HUES64 (cell line): ENCODE data around the gene SLC2A14.
A peak's percentile ranks its signal among the peaks of the same experiment; 100 is the strongest.
"Not testable (repeated sequence)": the region's sequence is repeated elsewhere in the genome, so short reads cannot be mapped to it uniquely, and the experiment has no call there.

Experiments used
- H3K27ac ChIP-seq: 2 replicates; pipeline ENCODE4 v1.7.0; 2013; ENCODE audit warnings: low read depth, low read length, inconsistent platforms
- H3K27me3 ChIP-seq: 2 replicates; pipeline ENCODE4 v1.6.1; 2013; ENCODE audit warnings: mild to moderate bottlenecking, low read length; ENCODE audit not compliant: insufficient read depth
- H3K36me3 ChIP-seq: 2 replicates; pipeline ENCODE4 v1.6.1; 2013; ENCODE audit warnings: mild to moderate bottlenecking, low read length; ENCODE audit not compliant: insufficient read depth
- H3K4me1 ChIP-seq: 2 replicates; pipeline ENCODE4 v1.6.1; 2013; ENCODE audit warnings: mild to moderate bottlenecking, low read length, moderate library complexity; ENCODE audit not compliant: insufficient read depth
- H3K4me3 ChIP-seq: 2 replicates; pipeline ENCODE4 v1.5.1; 2013; ENCODE audit warnings: mild to moderate bottlenecking, low read length, moderate library complexity
- H3K9ac ChIP-seq: 2 replicates; pipeline ENCODE4 v1.6.1; 2013; ENCODE audit warnings: mild to moderate bottlenecking, low read depth, low read length
- H3K9me3 ChIP-seq: 2 replicates; pipeline ENCODE4 v1.6.1; 2013; ENCODE audit warnings: low read depth, low read length; ENCODE audit not compliant: insufficient read depth
- WGBS: fragments of 150-250, 120-280 bp; methylation state at CpG from one replicate; pipeline ENCODE4 v1.1.7; 2013; ENCODE audit warnings: missing lambda C conversion rate; 5-methylcytosine and 5-hydroxymethylcytosine counted together

SLC2A14 gene

GRCh38 chr12:7847226-7848097, 25.3 kb downstream of the SLC2A14 start:
- WGBS, result 64% methylated on average over 2 of the region's 4 CpGs
- not testable (repeated sequence) for H3K9me3 ChIP-seq, H3K4me3 ChIP-seq, H3K27me3 ChIP-seq, H3K36me3 ChIP-seq
- H3K27ac ChIP-seq, result peak overlapping the region; percentile 72
- H3K4me1 ChIP-seq, result peaks cover 37% of the 10 kb centered on the region
- 0 out of 2 replicates have a peak overlapping the region, but pooled peaks have one; percentile 8 for H3K9ac ChIP-seq

GRCh38 chr12:7844116-7844515, 28.6 kb downstream of the SLC2A14 start:
- WGBS, result 89% methylated on average over 4 of the region's 5 CpGs
- Histone ChIP-seq H3K9me3 (no peaks in the 10 kb centered on the region), H3K27ac (no peak overlapping the region), H3K4me3 (no peak overlapping the region), H3K9ac (no peak overlapping the region), H3K4me1 (peaks cover 21% of the 10 kb centered on the region), H3K36me3 (no peaks in the 10 kb centered on the region), H3K27me3 (no peaks in the 10 kb centered on the region)

- H3K9ac ChIP-seq, H3K4me3 ChIP-seq, H3K27ac ChIP-seq, H3K27me3 ChIP-seq, H3K36me3 ChIP-seq, H3K9me3 ChIP-seq: not testable (repeated sequence)
- peaks cover 21% of the 10 kb centered on the region for H3K4me1 ChIP-seq
- WGBS, result no CpG with 5 or more reads among the region's 9 CpGs
Measured at GRCh38 chr12:7843583-7843982, 29.1 kb downstream of the SLC2A14 start.

- not testable (repeated sequence) for H3K9ac ChIP-seq, H3K27me3 ChIP-seq, H3K36me3 ChIP-seq, H3K27ac ChIP-seq, H3K4me3 ChIP-seq, H3K9me3 ChIP-seq
- H3K4me1 ChIP-seq, result peaks cover 20% of the 10 kb centered on the region
- 20% methylated on average over 3 of the region's 8 CpGs for WGBS
Measured at GRCh38 chr12:7843149-7843548, 29.6 kb downstream of the SLC2A14 start.

- 84% methylated on average over 8 of the region's 9 CpGs for WGBS
- H3K36me3 ChIP-seq, H3K9ac ChIP-seq, H3K27ac ChIP-seq, H3K27me3 ChIP-seq, H3K9me3 ChIP-seq, H3K4me3 ChIP-seq: not testable (repeated sequence)
- H3K4me1 ChIP-seq, result peaks cover 18% of the 10 kb centered on the region
Measured at GRCh38 chr12:7842444-7842843, 30.3 kb downstream of the SLC2A14 start.

- H3K9me3 ChIP-seq, H3K36me3 ChIP-seq, H3K4me3 ChIP-seq, H3K4me1 ChIP-seq, H3K9ac ChIP-seq, H3K27me3 ChIP-seq, H3K27ac ChIP-seq: not testable (repeated sequence)
- WGBS, result 93% methylated on average over 6 of the region's 7 CpGs
Measured at GRCh38 chr12:7839848-7840247, 32.9 kb downstream of the SLC2A14 start.

GRCh38 chr12:7839226-7839625, 33.5 kb downstream of the SLC2A14 start:
- H3K27me3 ChIP-seq, H3K9ac ChIP-seq, H3K27ac ChIP-seq, H3K36me3 ChIP-seq, H3K4me3 ChIP-seq, H3K9me3 ChIP-seq, H3K4me1 ChIP-seq: not testable (repeated sequence)
- 90% methylated on average over 6 of the region's 10 CpGs for WGBS

- Histone ChIP-seq H3K9ac (no peak overlapping the region), H3K36me3 (no peaks in the 10 kb centered on the region), H3K27me3 (no peaks in the 10 kb centered on the region), H3K4me3 (no peak overlapping the region), H3K9me3 (no peaks in the 10 kb centered on the region), H3K4me1 (peaks cover 9% of the 10 kb centered on the region), H3K27ac (no peak overlapping the region)
- 80% methylated on average over 5 of the region's 6 CpGs for WGBS
Measured at GRCh38 chr12:7837366-7837765, 35.3 kb downstream of the SLC2A14 start.

- H3K4me3 ChIP-seq, result no peak overlapping the region
- no peak overlapping the region for H3K9ac ChIP-seq
- H3K36me3 ChIP-seq, result no peaks in the 10 kb centered on the region
- H3K27ac ChIP-seq, result peak overlapping the region; percentile 6; the same call in 1 of the 2 replicates
- no peaks in the 10 kb centered on the region for H3K27me3 ChIP-seq
- H3K4me1 ChIP-seq, result peaks cover 8% of the 10 kb centered on the region; the same call in 1 of the 2 replicates
- H3K9me3 ChIP-seq, result no peaks in the 10 kb centered on the region
- 87% methylated on average over 5 of the region's 5 CpGs for WGBS
Measured at GRCh38 chr12:7835766-7836165, 36.9 kb downstream of the SLC2A14 start.

GRCh38 chr12:7835116-7835515, 37.6 kb downstream of the SLC2A14 start:
- 87% methylated on average over 6 of the region's 9 CpGs for WGBS
- Histone ChIP-seq H3K27ac (no peak overlapping the region), H3K4me1 (peaks cover 8% of the 10 kb centered on the region; the same call in 1 of the 2 replicates), H3K9ac (no peak overlapping the region), H3K9me3 (no peaks in the 10 kb centered on the region), H3K4me3 (no peak overlapping the region), H3K27me3 (no peaks in the 10 kb centered on the region), H3K36me3 (no peaks in the 10 kb centered on the region)

- no peak overlapping the region for H3K9ac ChIP-seq
- WGBS, result 82% methylated on average over 1 of the region's 1 CpG
- no peaks in the 10 kb centered on the region for H3K27me3 ChIP-seq
- no peak overlapping the region for H3K27ac ChIP-seq
- no peaks in the 10 kb centered on the region for H3K9me3 ChIP-seq
- H3K4me1 ChIP-seq, result peaks cover 8% of the 10 kb centered on the region; the same call in 1 of the 2 replicates
- no peaks in the 10 kb centered on the region for H3K36me3 ChIP-seq
- no peak overlapping the region for H3K4me3 ChIP-seq
Measured at GRCh38 chr12:7834701-7835100, 38.0 kb downstream of the SLC2A14 start.
